H9 (cell line): ENCODE measurements around the gene ZSWIM4. TPM values are rescaled to one million over a fixed set of nuclear protein-coding genes. Genes with fewer than 3 reads are reported as not detected.
A peak's percentile ranks its signal among the peaks of the same experiment; 100 is the strongest.

Experiments used
- DNase-seq: peaks from one replicate; pipeline ENCODE4 v3.0.0-alpha.2; 2017
- H2AFZ ChIP-seq: one replicate; pipeline ENCODE4 v1.6.1; 2013; ENCODE audit warnings: mild to moderate bottlenecking, low read length, control low read depth, moderate library complexity
- H2AK5ac ChIP-seq: 2 replicates; pipeline ENCODE4 v1.6.1; 2013; ENCODE audit warnings: low read length, control low read depth, mixed read lengths; ENCODE audit not compliant: insufficient read length
- H2BK120ac ChIP-seq: one replicate; pipeline ENCODE4 v1.6.1; 2013; ENCODE audit warnings: low read depth, mild to moderate bottlenecking, low read length, control low read depth, inconsistent platforms; ENCODE audit not compliant: poor library complexity, severe bottlenecking
- H2BK12ac ChIP-seq: 2 replicates; pipeline ENCODE4 v1.6.1; 2013; ENCODE audit warnings: low read length, control low read depth, mixed read lengths, low read depth; ENCODE audit not compliant: insufficient read length
- H2BK15ac ChIP-seq: 2 replicates; pipeline ENCODE4 v1.6.1; 2013; ENCODE audit warnings: low read depth, low read length, control low read depth
- H2BK20ac ChIP-seq: one replicate; pipeline ENCODE4 v1.6.1; 2013; ENCODE audit warnings: low read depth, mild to moderate bottlenecking, low read length, control low read depth, inconsistent platforms; ENCODE audit not compliant: poor library complexity, severe bottlenecking
- H2BK5ac ChIP-seq: 2 replicates; pipeline ENCODE4 v1.6.1; 2013; ENCODE audit warnings: low read length, control low read depth, mixed read lengths; ENCODE audit not compliant: insufficient read length
- H3K14ac ChIP-seq: 2 replicates; pipeline ENCODE4 v1.6.1; 2013; ENCODE audit warnings: low read length, control low read depth; ENCODE audit not compliant: insufficient read depth
- H3K18ac ChIP-seq: 2 replicates; pipeline ENCODE4 v1.6.1; 2013; ENCODE audit warnings: low read depth, mild to moderate bottlenecking, mixed read lengths, low read length, control low read depth; ENCODE audit not compliant: insufficient read length
- H3K23ac ChIP-seq: 2 replicates; pipeline ENCODE4 v1.6.1; 2013; ENCODE audit warnings: low read length, control low read depth, mixed read lengths, low read depth; ENCODE audit not compliant: insufficient read length
- H3K23me2 ChIP-seq: 2 replicates; pipeline ENCODE4 v1.6.1; 2013; ENCODE audit warnings: low read depth, mild to moderate bottlenecking, mixed read lengths, low read length, control low read depth; ENCODE audit not compliant: insufficient read length, poor library complexity, severe bottlenecking
- H3K27ac ChIP-seq: 2 replicates; pipeline ENCODE4 v1.5.1; 2013; ENCODE audit warnings: low read length, control low read depth, mixed read lengths, low read depth; ENCODE audit not compliant: insufficient read length
- H3K27me3 ChIP-seq: 2 replicates; pipeline ENCODE4 v1.6.1; 2013; ENCODE audit warnings: low read length, control low read depth, inconsistent platforms; ENCODE audit not compliant: insufficient read depth
- H3K4ac ChIP-seq: 2 replicates; pipeline ENCODE4 v1.6.1; 2013; ENCODE audit warnings: low read depth, mild to moderate bottlenecking, control low read depth, inconsistent platforms, low read length, moderate library complexity
- H3K4me1 ChIP-seq: 2 replicates; pipeline ENCODE4 v1.6.1; 2013; ENCODE audit warnings: low read length, control low read depth, inconsistent platforms; ENCODE audit not compliant: insufficient read depth
- H3K4me2 ChIP-seq: 2 replicates; pipeline ENCODE4 v1.6.1; 2013; ENCODE audit warnings: low read length, control low read depth, mixed read lengths; ENCODE audit not compliant: insufficient read length, insufficient read depth
- H3K56ac ChIP-seq: 2 replicates; pipeline ENCODE4 v1.6.1; 2013; ENCODE audit warnings: low read depth, mild to moderate bottlenecking, mixed read lengths, low read length, control low read depth; ENCODE audit not compliant: insufficient read length
- H3K79me1 ChIP-seq: 2 replicates; pipeline ENCODE4 v1.6.1; 2013; ENCODE audit warnings: low read depth, mild to moderate bottlenecking, moderate library complexity, low read length, control low read depth, inconsistent platforms; ENCODE audit not compliant: insufficient read depth, poor library complexity, severe bottlenecking
- H3K79me2 ChIP-seq: 2 replicates; pipeline ENCODE4 v1.6.1; 2013; ENCODE audit warnings: low read length, control low read depth, inconsistent platforms; ENCODE audit not compliant: insufficient read depth
- H3K9ac ChIP-seq: 2 replicates; pipeline ENCODE4 v1.6.1; 2013; ENCODE audit warnings: low read length, control low read depth, mixed read lengths; ENCODE audit not compliant: insufficient read length; ENCODE audit errors: extremely low read depth
- H3K9me3 ChIP-seq: one replicate; pipeline ENCODE4 v1.6.1; 2013; ENCODE audit warnings: low read depth, low read length, inconsistent platforms; ENCODE audit not compliant: control insufficient read depth
- H3T11ph ChIP-seq: one replicate; pipeline ENCODE4 v1.6.1; 2013; ENCODE audit warnings: mild to moderate bottlenecking, low read length, control low read depth, inconsistent platforms
- H4K20me1 ChIP-seq: one replicate; pipeline ENCODE4 v1.6.1; 2013; ENCODE audit not compliant: control insufficient read depth, insufficient read length, insufficient read depth
- H4K5ac ChIP-seq: 2 replicates; pipeline ENCODE4 v1.6.1; 2013; ENCODE audit warnings: low read depth, mild to moderate bottlenecking, mixed read lengths, low read length, control low read depth; ENCODE audit not compliant: insufficient read length
- H4K8ac ChIP-seq: replicated peaks from 2 replicates; pipeline ENCODE4 v1.6.1; 2013; ENCODE audit warnings: low read length, control low read depth, mixed read lengths, low read depth; ENCODE audit not compliant: insufficient read length
- H4K91ac ChIP-seq: 2 replicates; pipeline ENCODE4 v1.6.1; 2013; ENCODE audit warnings: low read depth, mild to moderate bottlenecking, moderate library complexity, mixed read lengths, low read length, control low read depth; ENCODE audit not compliant: insufficient read length
- H3K27ac Mint-ChIP-seq, 3 experiments: 2 replicates in 2 of 3; 3 replicates in 1 of 3; pipeline ENCODE4 v1.8.0; 2020 to 2021; ENCODE audit warnings: mixed read lengths in 3 of 3, mild to moderate bottlenecking in 1 of 3, moderate library complexity in 1 of 3
- H3K27me3 Mint-ChIP-seq: 2 replicates; pipeline ENCODE4 v1.8.0; 2021; ENCODE audit warnings: low read depth, mild to moderate bottlenecking, moderate library complexity, mixed read lengths
- H3K36me3 Mint-ChIP-seq, 3 experiments: 2 replicates in 2 of 3; 3 replicates in 1 of 3; pipeline ENCODE4 v1.8.0; 2020 to 2021; ENCODE audit warnings: low read depth in 3 of 3, mixed read lengths in 3 of 3; ENCODE audit not compliant: insufficient read depth in 1 of 3
- H3K4me1 Mint-ChIP-seq, 2 experiments: 2 replicates each; pipeline ENCODE4 v1.8.0; 2020; ENCODE audit warnings: mixed read lengths in 2 of 2
- H3K4me3 Mint-ChIP-seq, 2 experiments: 2 replicates in 1 of 2; 3 replicates in 1 of 2; pipeline ENCODE4 v1.8.0; 2020 to 2021; ENCODE audit warnings: mild to moderate bottlenecking in 2 of 2, mixed read lengths in 2 of 2, moderate library complexity in 1 of 2
- H3K9me3 Mint-ChIP-seq, 2 experiments: 2 replicates in 1 of 2; 3 replicates in 1 of 2; pipeline ENCODE4 v1.8.0; 2020; ENCODE audit warnings: mild to moderate bottlenecking in 2 of 2, mixed read lengths in 2 of 2, moderate library complexity in 1 of 2
- CTCF ChIP-seq: fragments of 200-600 bp; sonication (generic); conservative IDR thresholded peaks from 3 replicates; pipeline ENCODE4 v1.8.0; 2021; ENCODE audit warnings: antibody characterized with exemption, mild to moderate bottlenecking
- WGBS: extraction: QIAGEN DNeasy Blood & Tissue Kit; methylation state at CpG from one replicate; pipeline ENCODE4 v1.1.7; 2013; ENCODE audit warnings: missing lambda C conversion rate, low lambda C conversion rate, mixed read lengths; ENCODE audit not compliant: insufficient read length; ENCODE audit errors: extremely low coverage; 5-methylcytosine and 5-hydroxymethylcytosine counted together
- total RNA-seq: library from RNA; stranded (reverse); gene quantifications from 2 replicates; pipeline ENCODE4 v1.2.1, GENCODE V29; 2021

Gene ZSWIM4
- total RNA-seq, 1 experiment from 2014 or later: 50.7 TPM

GRCh38 chr19:13794398-13794756 is 866 bp upstream of the ZSWIM4 start:
- no peaks in the 10 kb centered on the region for H3K4me1 ChIP-seq
- H3K79me2 ChIP-seq: no peaks in the 10 kb centered on the region
- H3K4ac ChIP-seq: no peak overlapping the region
- H4K5ac ChIP-seq: no peak overlapping the region
- no peaks in the 10 kb centered on the region for H3K79me1 ChIP-seq
- Mint-ChIP-seq H3K9me3 (no peaks in the 10 kb centered on the region), H3K36me3 (peaks cover 0 to 6% (median 4%) of the 10 kb centered on the region in 3 experiments; a peak in 4 of 7 replicates), H3K27ac (peak overlapping the region; percentile 74 to 90 (median 80); a peak in 5 of 7 replicates), H3K4me3 (peak overlapping the region; percentile 79 to 85), H3K27me3 (no peaks in the 10 kb centered on the region), H3K4me1 (peaks cover 15 to 17% of the 10 kb centered on the region in 2 experiments)
- no peaks in the 10 kb centered on the region for H3K27me3 ChIP-seq
- H3K4me2 ChIP-seq: peak overlapping the region; percentile 5
- H3K23me2 ChIP-seq: peaks cover 5% of the 10 kb centered on the region
- H4K8ac ChIP-seq: no peak overlapping the region
- H3K18ac ChIP-seq: no peak overlapping the region
- no peak overlapping the region for H2BK5ac ChIP-seq
- H4K20me1 ChIP-seq: no peaks in the 10 kb centered on the region
- TF ChIP-seq CTCF: no peak
- H3K56ac ChIP-seq: no peak overlapping the region
- H3K23ac ChIP-seq: no peak overlapping the region
- H3K9me3 ChIP-seq: no peaks in the 10 kb centered on the region
- H3K14ac ChIP-seq: no peak overlapping the region
- no peak overlapping the region for H3K27ac ChIP-seq
- no peak for DNase-seq
- H2BK120ac ChIP-seq: no peak overlapping the region
- H2BK12ac ChIP-seq: peak overlapping the region; percentile 11
- no peak overlapping the region for H4K91ac ChIP-seq
- no peak overlapping the region for H3T11ph ChIP-seq
- no peak overlapping the region for H2AFZ ChIP-seq
- H2BK15ac ChIP-seq: no peak overlapping the region
- H2AK5ac ChIP-seq: no peak overlapping the region
- no peak overlapping the region for H2BK20ac ChIP-seq
- no peak overlapping the region for H3K9ac ChIP-seq
- WGBS: no CpG with 5 or more reads among the region's 8 CpGs
